DOHH2 (cell line): ENCODE results near the gene GSG1L.

Experiments used
- H3F3A ChIP-seq: fragments of 200-600 bp; sonication (generic), shearing (Covaris generic); 2 replicates; pipeline ENCODE4 v1.6.0; 2016; ENCODE audit warnings: antibody characterized with exemption, mild to moderate bottlenecking; ENCODE audit not compliant: control insufficient read depth, insufficient read depth
- H3K27ac ChIP-seq: fragments of 200-600 bp; sonication (generic); 2 replicates; pipeline ENCODE4 v1.5.1; 2014; ENCODE audit warnings: low read depth, mild to moderate bottlenecking, low read length, moderate library complexity
- H3K27me3 ChIP-seq: fragments of 200-600 bp; sonication (generic); 2 replicates; pipeline ENCODE4 v1.6.1; 2014; ENCODE audit warnings: mild to moderate bottlenecking, low read length, mixed read lengths; ENCODE audit not compliant: control insufficient read depth
- H3K36me3 ChIP-seq: fragments of 200-600 bp; sonication (generic); 2 replicates; pipeline ENCODE4 v1.6.1; 2014; ENCODE audit warnings: mild to moderate bottlenecking, low read length, moderate library complexity, mixed read lengths; ENCODE audit not compliant: control insufficient read depth
- H3K4me1 ChIP-seq: fragments of 200-600 bp; sonication (generic); 2 replicates; pipeline ENCODE4 v1.6.1; 2014; ENCODE audit warnings: mild to moderate bottlenecking, low read length, mixed read lengths; ENCODE audit not compliant: control insufficient read depth
- H3K4me2 ChIP-seq: fragments of 200-600 bp; sonication (generic); 2 replicates; pipeline ENCODE4 v1.6.0; 2014; ENCODE audit warnings: mild to moderate bottlenecking, low read length, moderate library complexity
- H3K4me3 ChIP-seq: fragments of 200-600 bp; sonication (generic); 2 replicates; pipeline ENCODE4 v1.5.1; 2014; ENCODE audit warnings: mild to moderate bottlenecking, low read length, mixed read lengths
- H3K79me2 ChIP-seq: fragments of 200-600 bp; sonication (generic); 2 replicates; pipeline ENCODE4 v1.6.1; 2014; ENCODE audit warnings: mild to moderate bottlenecking, low read length, mixed read lengths; ENCODE audit not compliant: control insufficient read depth
- H3K9me2 ChIP-seq: fragments of 200-600 bp; sonication (generic); replicated peaks from 2 replicates; pipeline ENCODE4 v1.6.1; 2014; ENCODE audit warnings: mild to moderate bottlenecking, low read length, mixed read lengths; ENCODE audit not compliant: control insufficient read depth
- H3K9me3 ChIP-seq: fragments of 200-600 bp; sonication (generic); 2 replicates; pipeline ENCODE4 v1.6.1; 2014; ENCODE audit warnings: antibody characterized with exemption, low read length, mixed read lengths; ENCODE audit not compliant: control insufficient read depth, insufficient read depth
- H4K20me1 ChIP-seq: fragments of 200-600 bp; sonication (generic); 2 replicates; pipeline ENCODE4 v1.6.0; 2014; ENCODE audit warnings: low read depth, mild to moderate bottlenecking, antibody characterized with exemption, low read length, moderate library complexity; ENCODE audit not compliant: control insufficient read depth, insufficient read depth
- EZH2phosphoT487 ChIP-seq: fragments of 200-600 bp; sonication (generic); IDR thresholded peaks from 2 replicates; pipeline ENCODE4 v1.6.1; 2017; ENCODE audit warnings: borderline replicate concordance, mild to moderate bottlenecking, antibody characterized with exemption, low read length, moderate library complexity, mixed read lengths
- TF ChIP-seq, protein P1 (sequence below): fragments of 200-600 bp; sonication (generic); IDR thresholded peaks from one replicate; pipeline ENCODE4 v1.5.1; 2014; ENCODE audit warnings: antibody characterized with exemption, mild to moderate bottlenecking, low read depth, low read length; ENCODE audit not compliant: poor library complexity, severe bottlenecking

GSG1L gene

DNA sequence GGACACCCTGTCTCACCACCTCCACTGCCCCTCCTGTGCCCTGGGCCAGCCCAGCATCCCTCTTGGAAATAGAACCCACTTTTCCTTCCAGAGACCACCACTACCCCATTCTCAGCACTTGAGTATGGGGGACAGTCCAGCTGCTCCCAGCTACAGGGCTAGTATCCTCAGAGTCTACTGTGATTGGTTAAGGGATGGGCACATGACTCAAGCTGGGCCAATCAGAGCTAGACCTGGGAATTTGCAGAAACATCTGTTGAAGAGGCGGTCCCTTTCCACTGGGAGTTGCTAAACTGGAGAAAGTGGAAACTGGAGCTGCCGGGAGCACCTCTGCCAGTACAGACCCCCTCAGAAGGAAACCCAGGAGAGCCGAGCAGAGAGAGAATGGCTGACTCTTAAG lies 156.6 kb downstream of the GSG1L start:
- no peak overlapping the region for H3K27ac ChIP-seq
- no peaks in the 10 kb centered on the region for H3K79me2 ChIP-seq
- no peak overlapping the region for H3K4me3 ChIP-seq
- no peak overlapping the region for H3K4me2 ChIP-seq
- no peaks in the 10 kb centered on the region for H3K36me3 ChIP-seq
- H3K27me3 ChIP-seq = no peaks in the 10 kb centered on the region
- TF ChIP-seq, protein P1, sequence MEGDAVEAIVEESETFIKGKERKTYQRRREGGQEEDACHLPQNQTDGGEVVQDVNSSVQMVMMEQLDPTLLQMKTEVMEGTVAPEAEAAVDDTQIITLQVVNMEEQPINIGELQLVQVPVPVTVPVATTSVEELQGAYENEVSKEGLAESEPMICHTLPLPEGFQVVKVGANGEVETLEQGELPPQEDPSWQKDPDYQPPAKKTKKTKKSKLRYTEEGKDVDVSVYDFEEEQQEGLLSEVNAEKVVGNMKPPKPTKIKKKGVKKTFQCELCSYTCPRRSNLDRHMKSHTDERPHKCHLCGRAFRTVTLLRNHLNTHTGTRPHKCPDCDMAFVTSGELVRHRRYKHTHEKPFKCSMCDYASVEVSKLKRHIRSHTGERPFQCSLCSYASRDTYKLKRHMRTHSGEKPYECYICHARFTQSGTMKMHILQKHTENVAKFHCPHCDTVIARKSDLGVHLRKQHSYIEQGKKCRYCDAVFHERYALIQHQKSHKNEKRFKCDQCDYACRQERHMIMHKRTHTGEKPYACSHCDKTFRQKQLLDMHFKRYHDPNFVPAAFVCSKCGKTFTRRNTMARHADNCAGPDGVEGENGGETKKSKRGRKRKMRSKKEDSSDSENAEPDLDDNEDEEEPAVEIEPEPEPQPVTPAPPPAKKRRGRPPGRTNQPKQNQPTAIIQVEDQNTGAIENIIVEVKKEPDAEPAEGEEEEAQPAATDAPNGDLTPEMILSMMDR = no peak
- no peak for TF ChIP-seq EZH2phosphoT487
- H4K20me1 ChIP-seq = no peaks in the 10 kb centered on the region
- no peaks in the 10 kb centered on the region for H3K4me1 ChIP-seq
- H3K9me2 ChIP-seq = no peaks in the 10 kb centered on the region
- no peaks in the 10 kb centered on the region for H3F3A ChIP-seq
- H3K9me3 ChIP-seq = no peaks in the 10 kb centered on the region

DNA sequence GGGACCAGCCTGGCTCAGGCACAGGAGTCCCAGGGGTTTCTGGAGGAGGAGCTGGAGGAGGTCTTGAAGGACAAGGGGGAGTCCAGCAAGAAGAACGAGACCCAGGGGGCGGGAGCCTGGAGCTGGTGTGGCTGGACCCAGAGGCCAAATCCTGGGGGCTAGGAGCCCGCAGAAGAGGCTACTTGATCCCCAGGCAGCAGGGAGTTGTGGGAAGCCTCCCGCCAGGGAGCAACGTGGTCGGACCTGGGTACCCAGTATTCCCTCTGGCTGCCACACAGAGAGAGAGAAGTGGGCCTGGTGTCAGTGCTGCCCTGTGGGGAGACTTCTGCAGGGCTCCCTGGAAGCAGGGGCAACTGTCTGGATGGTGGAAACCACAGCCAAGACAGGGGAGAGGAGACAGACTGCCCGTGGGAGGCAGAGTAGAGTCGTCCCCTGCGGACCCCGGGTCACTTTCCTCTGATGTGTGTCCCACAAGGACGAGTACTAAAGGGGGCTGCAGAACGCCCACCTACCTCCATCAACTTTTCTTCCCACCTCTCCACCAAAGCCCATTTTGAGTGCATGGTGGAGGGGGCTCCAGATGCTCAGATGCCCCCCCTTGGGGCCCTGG lies 160.4 kb downstream of the GSG1L start:
- TF ChIP-seq, protein P1 = no peak
- no peak for TF ChIP-seq EZH2phosphoT487
- no peaks in the 10 kb centered on the region for H3K4me1 ChIP-seq
- no peaks in the 10 kb centered on the region for H3F3A ChIP-seq
- H3K79me2 ChIP-seq = no peaks in the 10 kb centered on the region
- H3K36me3 ChIP-seq = no peaks in the 10 kb centered on the region
- no peak overlapping the region for H3K4me2 ChIP-seq
- no peaks in the 10 kb centered on the region for H3K9me3 ChIP-seq
- H3K9me2 ChIP-seq = no peaks in the 10 kb centered on the region
- H3K27me3 ChIP-seq = no peaks in the 10 kb centered on the region
- H3K27ac ChIP-seq = no peak overlapping the region
- H4K20me1 ChIP-seq = no peaks in the 10 kb centered on the region
- no peak overlapping the region for H3K4me3 ChIP-seq

DNA sequence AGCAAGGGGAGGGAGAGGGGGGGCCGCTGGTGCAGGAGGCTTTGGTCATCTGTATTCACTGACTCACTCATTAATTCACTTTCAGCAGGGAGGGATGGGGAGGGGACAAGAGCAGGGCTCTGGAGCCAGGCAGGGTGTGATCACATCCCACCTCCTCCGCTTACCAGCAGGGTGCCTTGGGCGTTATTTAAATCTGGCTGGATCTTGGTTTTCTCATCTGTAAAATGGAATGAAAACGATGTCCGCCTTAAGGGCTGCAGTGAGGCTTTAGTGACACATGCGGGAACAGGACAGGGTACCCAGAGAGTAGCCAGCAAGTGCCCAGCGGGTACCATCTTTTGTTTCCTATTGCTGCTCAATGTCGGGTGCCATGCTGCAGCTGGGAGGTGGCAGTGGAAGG lies 161.0 kb downstream of the GSG1L start:
- Histone ChIP-seq H3K27me3 (no peaks in the 10 kb centered on the region), H3K79me2 (no peaks in the 10 kb centered on the region), H3K4me2 (no peak overlapping the region), H3K4me3 (no peak overlapping the region), H3K36me3 (no peaks in the 10 kb centered on the region), H4K20me1 (no peaks in the 10 kb centered on the region), H3K9me2 (no peaks in the 10 kb centered on the region), H3K9me3 (no peaks in the 10 kb centered on the region), H3F3A (no peaks in the 10 kb centered on the region), H3K4me1 (no peaks in the 10 kb centered on the region), H3K27ac (no peak overlapping the region)
- TF ChIP-seq, protein P1 = no peak
- TF ChIP-seq EZH2phosphoT487 = no peak

DNA sequence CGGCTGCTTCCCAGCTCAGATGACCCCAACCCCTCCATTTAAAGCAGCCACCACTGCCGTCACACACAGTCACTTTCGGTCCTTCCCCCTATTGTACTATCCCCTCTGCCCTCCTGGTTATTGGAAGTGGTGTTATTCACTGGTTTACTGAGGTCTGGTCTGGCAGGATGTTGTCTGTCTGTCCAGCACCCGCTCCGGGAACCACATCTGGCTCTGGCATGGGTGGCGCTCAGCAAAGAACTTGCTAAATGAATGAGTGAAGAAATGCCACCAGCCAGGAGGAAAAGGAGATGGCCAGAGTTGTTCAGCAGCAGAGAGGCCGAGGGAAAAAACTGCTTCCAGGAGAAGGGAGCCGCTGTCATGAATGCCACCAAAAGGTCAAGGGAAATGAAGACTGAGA lies 161.6 kb downstream of the GSG1L start:
- Histone ChIP-seq H3K9me2 (no peaks in the 10 kb centered on the region), H3K79me2 (no peaks in the 10 kb centered on the region), H3K9me3 (no peaks in the 10 kb centered on the region), H3K27me3 (no peaks in the 10 kb centered on the region), H3K4me3 (no peak overlapping the region), H3K4me1 (no peaks in the 10 kb centered on the region), H3F3A (no peaks in the 10 kb centered on the region), H3K36me3 (no peaks in the 10 kb centered on the region), H3K4me2 (no peak overlapping the region), H3K27ac (no peak overlapping the region), H4K20me1 (no peaks in the 10 kb centered on the region)
- TF ChIP-seq, protein P1 = no peak
- no peak for TF ChIP-seq EZH2phosphoT487
